Stimulated activated CD4-positive, alpha-beta T cell treated with anti-CD3 and anti-CD28 coated beads, Interleukin-1b, Interleukin-23, amount 100 ng/mL, for 1 hour (primary cell): ENCODE results near the gene HMGCS2.
"Not testable (repeated sequence)": the region's sequence is repeated elsewhere in the genome, so short reads cannot be mapped to it uniquely, and the experiment has no call there.

Experiments used
- DNase-seq, 2 donors: peaks; one replicate each; pipeline ENCODE4 v3.0.0-alpha.2; 2020; ENCODE audit warnings: low read depth in 2 of 2

HMGCS2 gene

GRCh38 chr1:119731741-119732430 is 36.8 kb downstream of the HMGCS2 start:
- no peak for DNase-seq

DNA sequence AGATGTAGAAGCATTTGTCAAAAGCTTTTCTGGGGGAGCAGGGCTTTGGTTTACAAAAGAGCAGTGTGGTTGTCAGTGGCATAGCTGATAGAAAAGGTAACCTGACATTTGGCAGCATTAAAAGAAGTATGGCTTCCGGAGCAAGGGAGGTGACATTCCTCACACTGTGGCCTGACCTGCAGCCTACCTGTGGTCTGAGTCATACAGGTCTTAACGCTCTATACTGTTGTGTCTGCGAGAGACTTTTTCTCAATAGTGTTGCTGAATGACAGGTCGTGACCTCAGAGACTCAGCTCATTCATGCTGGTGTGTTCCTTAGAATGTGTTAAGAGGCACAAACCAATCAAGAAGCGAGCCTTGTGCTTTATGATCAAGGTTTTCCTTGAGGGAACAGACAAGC is 37.6 kb downstream of the HMGCS2 start:
- DNase-seq: no peak

DNA sequence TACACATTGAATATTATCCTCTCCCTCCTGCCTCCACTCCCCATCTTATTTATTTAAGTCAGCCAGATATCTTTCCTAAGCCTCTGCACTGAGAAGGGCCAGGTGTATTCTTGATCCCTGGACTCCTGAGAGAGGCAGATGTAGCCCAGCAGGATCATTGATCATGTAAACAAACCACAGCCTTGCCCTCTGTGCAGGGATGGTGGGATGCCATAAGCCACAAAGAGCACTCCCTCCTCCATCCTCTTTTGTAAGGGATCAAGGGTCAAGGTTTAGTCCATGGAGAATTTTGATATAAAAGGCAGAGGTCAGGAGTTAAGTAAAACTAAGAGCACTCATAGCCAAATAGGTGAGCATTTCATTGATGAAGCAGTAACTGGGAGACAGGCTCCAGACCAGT is 39.7 kb downstream of the HMGCS2 start:
- DNase-seq: no peak

DNA sequence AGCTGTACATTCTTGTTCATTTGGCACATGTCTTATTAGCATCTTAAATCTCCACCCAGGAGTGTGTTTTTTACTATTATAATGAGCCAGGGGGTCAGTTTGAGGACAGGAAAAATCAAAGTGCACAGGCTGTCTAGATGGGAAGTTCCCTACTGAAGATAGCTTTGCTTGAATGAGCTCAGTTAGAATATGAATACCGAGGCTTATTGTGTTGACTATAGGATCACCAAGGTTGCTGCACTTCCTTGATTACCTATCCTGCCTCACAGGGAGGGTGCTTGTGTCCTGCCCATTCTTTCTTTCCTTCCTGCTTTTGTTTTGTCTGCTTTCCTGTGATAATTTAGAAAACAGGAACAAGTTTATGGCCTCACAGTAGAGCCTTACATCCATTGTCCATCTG is 40.7 kb downstream of the HMGCS2 start:
- DNase-seq: no peak

DNA sequence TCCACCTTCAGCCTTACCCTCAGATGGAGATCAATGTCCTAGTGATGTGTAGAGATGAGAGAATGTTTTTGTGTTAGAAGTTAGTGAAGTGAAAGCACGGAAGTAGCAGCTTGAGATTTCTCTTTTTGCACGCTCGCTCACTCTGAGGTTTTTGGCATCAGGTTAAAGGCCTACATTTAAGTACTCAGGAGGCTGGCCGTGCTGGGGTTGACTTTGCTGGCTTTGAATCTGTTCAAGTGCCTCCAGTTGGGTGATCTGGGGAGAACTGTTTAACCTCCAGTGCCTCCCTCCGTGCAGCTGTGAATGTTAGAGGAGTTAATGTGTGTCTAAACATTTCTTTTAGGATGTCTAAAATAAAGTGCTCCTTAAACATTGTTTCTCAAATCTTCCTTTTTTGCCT is 43.1 kb downstream of the HMGCS2 start:
- no peak for DNase-seq

DNA sequence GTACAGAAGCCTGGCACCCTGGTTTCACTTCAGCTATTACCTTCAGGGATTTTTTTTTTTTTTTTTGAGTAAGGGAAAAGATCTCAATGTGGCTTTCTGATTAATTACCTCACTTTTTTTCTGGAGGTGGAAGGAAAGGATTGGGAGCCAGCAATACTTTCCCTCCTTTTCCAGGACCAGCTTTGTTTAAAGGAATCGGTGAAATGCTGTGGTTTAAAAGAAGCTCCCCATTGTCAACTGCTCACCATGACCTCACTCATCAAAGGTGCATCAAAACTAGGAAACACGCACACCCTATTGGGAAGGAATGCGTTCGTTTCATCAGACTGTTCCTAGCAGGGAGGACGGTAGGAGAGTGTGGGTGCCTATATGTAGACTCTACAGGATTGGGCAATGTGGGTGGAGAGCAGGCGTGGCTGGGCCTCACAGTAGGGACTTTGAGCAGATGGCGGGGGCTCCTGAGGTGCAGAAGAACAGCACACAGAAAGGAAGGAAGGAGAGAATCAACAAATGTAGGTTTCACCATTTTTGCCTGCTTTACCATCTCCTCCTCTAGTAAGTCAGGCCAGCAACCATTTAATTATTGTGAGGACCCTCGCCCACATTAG is 44.0 kb downstream of the HMGCS2 start:
- DNase-seq: no peak

- no peak for DNase-seq
These were observed 46.8 kb downstream of the HMGCS2 start for GRCh38 chr1:119721896-119722295.

- DNase-seq: no peak
These were observed 47.8 kb downstream of the HMGCS2 start for GRCh38 chr1:119720866-119721440.

GRCh38 chr1:119718972-119719371 is 49.7 kb downstream of the HMGCS2 start:
- DNase-seq: no peak

GRCh38 chr1:119718409-119718808 is 50.3 kb downstream of the HMGCS2 start:
- DNase-seq: no peak

DNA sequence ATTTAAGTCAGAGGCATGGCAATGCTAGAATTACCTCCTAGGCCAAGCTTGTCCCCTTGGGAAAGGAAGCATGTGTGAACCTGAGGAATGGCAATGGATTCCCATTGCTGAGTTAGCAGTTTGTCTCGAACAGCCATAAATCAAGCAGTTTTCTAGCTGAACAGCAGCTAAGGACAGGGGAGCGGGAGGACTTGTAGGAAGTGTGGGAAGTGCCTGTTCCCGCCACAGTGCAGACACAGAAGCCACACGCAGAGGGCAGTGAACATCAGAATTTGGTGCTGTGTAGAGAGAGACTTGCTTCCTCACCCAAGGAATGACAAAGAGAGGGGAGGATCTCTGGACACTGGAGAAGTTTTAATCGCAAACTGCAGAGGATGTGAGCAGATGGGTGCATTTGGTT is 53.2 kb downstream of the HMGCS2 start:
- no peak for DNase-seq

- DNase-seq: no peak
These were observed 54.1 kb downstream of the HMGCS2 start for GRCh38 chr1:119714583-119714982.

GRCh38 chr1:119713749-119714456 is 54.8 kb downstream of the HMGCS2 start:
- no peak for DNase-seq

- no peak for DNase-seq
These were observed 55.5 kb downstream of the HMGCS2 start for GRCh38 chr1:119713039-119713748.

DNA sequence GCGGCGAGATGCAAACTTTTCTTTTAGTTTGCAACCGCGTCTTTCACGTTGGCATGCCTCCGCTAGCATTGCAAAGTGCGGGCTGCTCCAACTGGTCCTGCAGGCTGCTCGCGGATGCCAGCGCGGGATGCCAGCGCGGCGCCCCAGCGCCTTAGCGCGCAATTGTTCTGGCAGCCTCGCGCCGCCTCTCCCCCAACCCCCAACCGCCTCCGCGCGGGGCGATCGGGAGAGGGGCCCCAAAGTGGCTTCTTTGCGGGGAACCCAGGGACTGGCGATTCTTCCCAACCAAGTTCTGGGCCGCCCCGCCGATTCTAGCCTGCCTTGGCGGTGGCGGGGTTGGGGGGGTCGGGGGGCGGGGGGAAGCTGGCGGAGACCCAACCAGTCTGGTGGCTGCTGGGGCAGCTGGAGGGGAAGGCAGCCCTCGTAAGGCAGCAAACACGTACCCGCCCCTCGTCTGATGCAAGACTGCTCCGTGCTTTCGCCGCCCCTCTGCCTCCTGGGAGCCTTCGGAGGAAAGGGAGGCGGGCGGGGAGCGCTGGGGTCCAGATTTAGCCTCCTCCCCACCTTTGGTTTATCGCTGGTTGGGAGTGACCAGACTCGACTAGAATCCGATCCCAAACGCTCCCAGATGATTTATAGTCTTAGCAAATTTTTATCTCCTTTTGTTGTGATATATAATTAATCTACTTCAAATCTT is 56.2 kb downstream of the HMGCS2 start:
- no peak for DNase-seq

DNA sequence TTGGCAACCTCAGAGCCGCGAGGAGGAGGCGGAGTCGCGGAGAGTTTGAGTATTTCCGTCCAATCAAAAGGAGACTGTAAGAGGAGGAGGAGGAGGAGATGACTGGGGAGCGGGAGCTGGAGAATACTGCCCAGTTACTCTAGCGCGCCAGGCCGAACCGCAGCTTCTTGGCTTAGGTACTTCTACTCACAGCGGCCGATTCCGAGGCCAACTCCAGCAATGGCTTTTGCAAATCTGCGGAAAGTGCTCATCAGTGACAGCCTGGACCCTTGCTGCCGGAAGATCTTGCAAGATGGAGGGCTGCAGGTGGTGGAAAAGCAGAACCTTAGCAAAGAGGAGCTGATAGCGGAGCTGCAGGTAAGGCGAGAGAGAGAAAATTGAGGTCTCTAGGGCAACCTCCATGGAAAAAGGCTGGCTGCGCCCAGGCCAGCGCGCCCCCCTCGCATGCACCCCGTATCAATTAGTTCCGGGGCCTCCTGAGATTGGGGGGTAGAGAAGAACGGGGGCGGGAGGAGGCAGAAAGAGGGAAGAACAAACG is 56.8 kb downstream of the HMGCS2 start, which contains the start of gene PHGDH:
Gene PHGDH (plus strand): TSS at position 131 of the 538 bp plus-strand sequence. CDS start 89 bp downstream, at position 220.
- no peak for DNase-seq

DNA sequence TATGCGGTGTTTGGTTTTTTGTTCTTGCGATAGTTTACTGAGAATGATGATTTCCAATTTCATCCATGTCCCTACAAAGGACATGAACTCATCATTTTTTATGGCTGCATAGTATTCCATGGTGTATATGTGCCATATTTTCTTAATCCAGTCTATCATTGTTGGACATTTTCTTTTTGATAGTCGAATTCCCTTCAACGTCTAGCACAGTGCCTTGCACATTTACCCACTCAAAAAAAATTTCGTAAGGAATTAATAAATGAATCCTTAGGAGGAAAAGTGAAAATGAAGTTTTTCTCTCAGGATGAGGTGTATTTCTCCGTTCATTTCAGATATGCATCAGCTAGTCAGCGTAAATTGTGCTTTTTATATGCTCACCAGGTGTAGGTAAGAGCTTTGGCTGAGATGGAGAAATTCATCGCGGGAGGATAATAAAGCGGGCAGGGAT is 57.3 kb downstream of the HMGCS2 start:
- DNase-seq: not testable (repeated sequence)

DNA sequence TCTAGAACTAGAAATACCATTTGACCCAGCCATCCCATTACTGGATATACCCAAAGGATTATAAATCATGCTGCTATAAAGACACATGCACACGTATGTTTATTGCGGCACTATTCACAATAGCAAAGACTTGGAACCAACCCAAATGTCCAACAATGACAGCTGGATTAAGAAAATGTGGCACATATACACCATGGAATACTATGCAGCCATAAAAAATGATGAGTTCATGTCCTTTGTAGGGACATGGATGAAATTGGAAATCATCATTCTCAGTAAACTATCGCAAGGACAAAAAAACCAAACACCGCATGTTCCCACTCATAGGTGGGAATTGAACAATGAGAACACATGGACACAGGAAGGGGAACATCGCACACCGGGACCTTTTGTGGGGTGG is 62.1 kb downstream of the HMGCS2 start:
- DNase-seq: not testable (repeated sequence)

DNA sequence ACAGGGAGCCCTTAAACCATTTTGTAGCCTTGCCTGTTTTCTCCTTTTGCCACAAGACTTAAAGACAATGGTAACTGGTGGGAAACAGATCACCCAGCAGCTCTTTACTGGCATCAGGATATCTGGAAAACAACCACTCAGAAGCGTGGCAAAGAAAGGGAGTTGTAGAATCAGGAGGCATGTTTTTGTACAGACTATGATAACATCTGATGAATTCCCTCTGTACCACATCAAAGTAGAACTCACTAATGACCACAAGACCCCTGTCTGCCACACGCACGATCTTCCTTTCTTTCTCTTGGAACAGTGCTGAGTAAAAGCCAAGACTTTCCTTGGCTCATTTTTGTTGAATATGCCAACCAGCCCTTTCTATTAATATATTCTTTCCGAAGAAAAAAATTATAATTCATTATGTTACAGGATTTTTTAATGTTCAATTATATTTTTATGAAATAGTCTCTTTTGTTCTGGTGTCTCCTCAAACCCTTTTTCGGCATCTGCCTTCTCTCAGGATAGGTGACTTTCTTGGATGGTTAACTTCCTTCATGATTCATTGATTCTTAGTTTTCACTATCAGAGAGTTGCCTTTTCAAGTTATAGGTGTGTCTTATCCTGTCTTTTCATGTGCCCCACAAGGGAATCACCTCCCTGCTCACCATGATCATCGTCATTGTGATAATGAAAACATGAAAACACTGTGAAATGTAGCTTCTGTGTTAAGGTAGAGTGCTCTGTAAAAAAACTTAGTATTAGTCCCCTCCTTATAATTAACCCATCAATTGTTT is 64.8 kb downstream of the HMGCS2 start:
- no peak for DNase-seq

DNA sequence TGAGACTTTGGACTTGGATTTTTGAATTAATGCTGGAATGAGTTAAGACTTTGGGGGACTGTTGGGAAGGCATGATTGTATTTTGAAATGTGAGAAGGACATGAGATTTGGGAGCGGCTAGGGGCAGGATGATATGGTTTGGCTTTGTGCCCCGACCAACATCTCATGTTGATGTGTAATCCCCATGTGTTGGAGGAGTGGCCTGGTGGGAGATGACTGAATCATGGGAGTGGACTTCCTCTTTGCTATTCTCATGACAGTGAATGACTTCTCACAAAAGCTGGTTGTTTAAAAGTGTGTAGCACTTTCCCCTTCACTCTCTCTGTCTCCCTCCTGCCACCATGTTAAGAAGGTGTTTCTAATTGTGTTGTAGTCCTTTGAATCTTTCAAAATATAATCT is 66.3 kb downstream of the HMGCS2 start:
- DNase-seq: no peak
